Measurements from ENCODE around the gene CRADD.

DNA sequence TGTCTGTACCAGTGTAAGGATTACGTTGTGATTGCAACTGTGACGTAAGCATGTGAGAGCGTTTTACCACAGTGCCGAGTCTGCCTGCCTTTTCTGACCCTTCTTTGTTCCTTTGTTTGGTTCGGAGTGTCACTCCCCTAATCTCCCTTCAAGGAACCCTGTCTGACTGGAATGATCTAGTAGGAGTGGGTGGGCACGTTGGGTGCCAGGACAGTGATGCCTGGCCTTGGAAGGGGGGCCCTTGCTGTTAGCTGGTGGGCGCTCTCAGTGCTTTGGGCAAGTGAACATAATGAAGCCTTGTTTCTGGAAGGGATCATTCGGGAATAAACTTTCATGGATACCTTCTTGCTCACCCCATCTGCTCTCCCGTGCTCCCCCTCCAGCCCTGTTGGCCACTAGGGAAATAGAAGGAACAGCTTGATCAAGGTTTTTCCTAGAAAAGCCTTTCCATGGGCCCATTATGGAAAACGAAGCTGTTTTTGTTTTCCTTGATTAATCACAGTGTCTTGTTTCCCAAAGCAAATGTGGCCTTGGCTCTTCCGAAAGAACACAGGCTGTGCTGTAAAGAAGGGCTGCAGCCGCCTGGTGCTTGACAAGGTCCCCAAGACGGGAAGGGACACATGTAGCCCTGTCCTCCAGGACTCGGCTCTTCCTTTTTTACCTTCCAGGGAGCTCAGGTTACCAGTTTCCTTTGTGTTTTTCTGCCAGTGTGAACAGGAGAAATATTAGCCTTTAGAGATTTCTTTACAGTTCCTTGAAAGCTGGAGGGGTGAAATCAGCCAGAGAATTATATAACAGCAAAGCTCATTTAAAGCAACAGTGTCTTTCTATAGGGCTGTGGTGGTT lies 215.5 kb downstream of the CRADD start:
- TF ChIP-seq POLR2AphosphoS5 (IDR thresholded peaks at IDR 0.05): no peak
- no peak for TF ChIP-seq POLR2A (IDR thresholded peaks at IDR 0.05)
